A673 (cell line): ENCODE data around the gene OLFM3.

Source experiments
- EZH2 ChIP-seq: fragments of 200-600 bp; sonication (generic); IDR thresholded peaks from 2 replicates; pipeline ENCODE4 v1.6.1; 2017; ENCODE audit warnings: borderline replicate concordance, low read depth, mild to moderate bottlenecking, mixed read lengths, antibody characterized with exemption, low read length; ENCODE audit not compliant: poor library complexity, severe bottlenecking
- TF ChIP-seq, protein P1 (sequence below): fragments of 300-800, 200-600 bp; sonication (generic); conservative IDR thresholded peaks from 2 replicates; pipeline ENCODE4 v1.5.1; 2017; ENCODE audit warnings: low read depth, mild to moderate bottlenecking, antibody characterized with exemption, low read length, moderate library complexity, mixed read lengths

DNA sequence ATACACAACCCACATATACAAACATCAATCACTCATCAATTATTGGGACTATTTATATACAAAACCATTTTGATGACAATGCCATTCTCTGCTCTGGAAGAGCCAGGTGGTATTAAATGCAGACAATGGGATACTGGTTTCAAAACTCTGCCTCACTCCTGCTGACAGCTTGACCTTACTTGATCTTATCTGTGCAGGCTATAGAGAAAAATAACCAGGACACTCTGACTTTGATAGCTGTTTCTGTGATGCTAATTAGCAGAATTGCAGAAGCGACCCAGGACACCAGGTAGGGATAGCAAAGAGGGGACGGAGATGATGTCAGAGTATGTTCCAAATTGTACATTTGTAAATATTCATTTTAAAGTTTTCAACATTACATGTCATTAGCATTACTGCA lies 89.5 kb downstream of the OLFM3 start:
- TF ChIP-seq, protein P1, sequence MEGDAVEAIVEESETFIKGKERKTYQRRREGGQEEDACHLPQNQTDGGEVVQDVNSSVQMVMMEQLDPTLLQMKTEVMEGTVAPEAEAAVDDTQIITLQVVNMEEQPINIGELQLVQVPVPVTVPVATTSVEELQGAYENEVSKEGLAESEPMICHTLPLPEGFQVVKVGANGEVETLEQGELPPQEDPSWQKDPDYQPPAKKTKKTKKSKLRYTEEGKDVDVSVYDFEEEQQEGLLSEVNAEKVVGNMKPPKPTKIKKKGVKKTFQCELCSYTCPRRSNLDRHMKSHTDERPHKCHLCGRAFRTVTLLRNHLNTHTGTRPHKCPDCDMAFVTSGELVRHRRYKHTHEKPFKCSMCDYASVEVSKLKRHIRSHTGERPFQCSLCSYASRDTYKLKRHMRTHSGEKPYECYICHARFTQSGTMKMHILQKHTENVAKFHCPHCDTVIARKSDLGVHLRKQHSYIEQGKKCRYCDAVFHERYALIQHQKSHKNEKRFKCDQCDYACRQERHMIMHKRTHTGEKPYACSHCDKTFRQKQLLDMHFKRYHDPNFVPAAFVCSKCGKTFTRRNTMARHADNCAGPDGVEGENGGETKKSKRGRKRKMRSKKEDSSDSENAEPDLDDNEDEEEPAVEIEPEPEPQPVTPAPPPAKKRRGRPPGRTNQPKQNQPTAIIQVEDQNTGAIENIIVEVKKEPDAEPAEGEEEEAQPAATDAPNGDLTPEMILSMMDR = no peak
- TF ChIP-seq EZH2 = no peak
